Fibroblast of lung (primary cell): ENCODE results near the gene UCK1.

Experiments
- EZH2 ChIP-seq: IDR thresholded peaks from 2 replicates; pipeline ENCODE4 v1.5.1; 2012; ENCODE audit warnings: low read length, control low read depth, mild to moderate bottlenecking; ENCODE audit errors: missing control alignments
- TF ChIP-seq, protein P1 (sequence below), 2 donors: IDR thresholded peaks in 1 of 2; conservative IDR thresholded peaks in 1 of 2; 1 replicate in 1 of 2; 2 replicates in 1 of 2; pipeline ENCODE4 v1.5.1; 2011 to 2012; ENCODE audit warnings: low read length in 2 of 2, control low read depth in 1 of 2, inconsistent platforms in 1 of 2, low read depth in 1 of 2, mild to moderate bottlenecking in 1 of 2

DNA sequence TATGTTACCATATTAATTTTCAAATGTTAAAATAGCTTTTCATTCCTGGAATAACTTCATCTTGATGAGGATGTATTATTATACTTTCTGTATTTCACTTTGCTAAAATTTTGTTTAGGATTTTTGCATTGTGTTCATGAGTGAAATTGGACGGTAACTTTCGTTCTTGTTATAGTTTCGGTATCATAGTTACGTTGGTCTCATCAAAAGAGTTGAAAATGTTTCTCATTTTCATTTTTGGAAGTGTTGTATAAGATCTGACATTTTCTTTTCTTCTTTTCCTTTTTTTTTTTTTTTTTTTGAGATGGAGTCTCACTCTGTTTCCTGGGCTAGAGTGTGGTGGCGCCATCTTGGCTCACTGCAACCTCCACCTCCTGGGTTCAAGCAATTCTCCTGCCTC is 34.3 kb upstream of the UCK1 start:
- TF ChIP-seq, protein P1, sequence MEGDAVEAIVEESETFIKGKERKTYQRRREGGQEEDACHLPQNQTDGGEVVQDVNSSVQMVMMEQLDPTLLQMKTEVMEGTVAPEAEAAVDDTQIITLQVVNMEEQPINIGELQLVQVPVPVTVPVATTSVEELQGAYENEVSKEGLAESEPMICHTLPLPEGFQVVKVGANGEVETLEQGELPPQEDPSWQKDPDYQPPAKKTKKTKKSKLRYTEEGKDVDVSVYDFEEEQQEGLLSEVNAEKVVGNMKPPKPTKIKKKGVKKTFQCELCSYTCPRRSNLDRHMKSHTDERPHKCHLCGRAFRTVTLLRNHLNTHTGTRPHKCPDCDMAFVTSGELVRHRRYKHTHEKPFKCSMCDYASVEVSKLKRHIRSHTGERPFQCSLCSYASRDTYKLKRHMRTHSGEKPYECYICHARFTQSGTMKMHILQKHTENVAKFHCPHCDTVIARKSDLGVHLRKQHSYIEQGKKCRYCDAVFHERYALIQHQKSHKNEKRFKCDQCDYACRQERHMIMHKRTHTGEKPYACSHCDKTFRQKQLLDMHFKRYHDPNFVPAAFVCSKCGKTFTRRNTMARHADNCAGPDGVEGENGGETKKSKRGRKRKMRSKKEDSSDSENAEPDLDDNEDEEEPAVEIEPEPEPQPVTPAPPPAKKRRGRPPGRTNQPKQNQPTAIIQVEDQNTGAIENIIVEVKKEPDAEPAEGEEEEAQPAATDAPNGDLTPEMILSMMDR (conservative IDR thresholded peaks at IDR 0.05 in 1 of 2, IDR thresholded peaks at IDR 0.05 in 1 of 2; ENCODE audit: low read depth in 1 of 2, low read length in 2 of 2), result no peak
- no peak for TF ChIP-seq EZH2
